ENCODE measurements around the gene CNGA4.

CNGA4 gene

GRCh38 chr11:6210274-6210955, 28.5 kb upstream of the CNGA4 start:
- Mint-ChIP-seq H3K36me3 (ENCODE audit: low read depth) (peaks cover 13% of the 10 kb centered on the region), H3K9me3 (no peaks in the 10 kb centered on the region), H3K27me3 (no peaks in the 10 kb centered on the region), H3K4me1 (ENCODE audit: low read depth) (no peaks in the 10 kb centered on the region), H3K27ac (no peak overlapping the region), H3K4me3 (no peak overlapping the region)

- H3K4me1 Mint-ChIP-seq (ENCODE audit: low read depth), result no peaks in the 10 kb centered on the region
- peaks cover 31% of the 10 kb centered on the region for H3K36me3 Mint-ChIP-seq (ENCODE audit: low read depth)
- H3K27ac Mint-ChIP-seq, result no peak overlapping the region
- H3K4me3 Mint-ChIP-seq, result no peak overlapping the region
- no peaks in the 10 kb centered on the region for H3K9me3 Mint-ChIP-seq
- no peaks in the 10 kb centered on the region for H3K27me3 Mint-ChIP-seq
Observed at GRCh38 chr11:6214530-6214929, 24.4 kb upstream of the CNGA4 start.

- Mint-ChIP-seq H3K4me1 (ENCODE audit: low read depth) (no peaks in the 10 kb centered on the region), H3K27ac (no peak overlapping the region), H3K27me3 (no peaks in the 10 kb centered on the region), H3K4me3 (no peak overlapping the region), H3K9me3 (no peaks in the 10 kb centered on the region), H3K36me3 (ENCODE audit: low read depth) (peaks cover 42% of the 10 kb centered on the region)
Observed at GRCh38 chr11:6216501-6216900, 22.4 kb upstream of the CNGA4 start.

- Mint-ChIP-seq H3K27me3 (no peaks in the 10 kb centered on the region), H3K4me3 (no peak overlapping the region), H3K36me3 (ENCODE audit: low read depth) (peaks cover 51% of the 10 kb centered on the region), H3K9me3 (no peaks in the 10 kb centered on the region), H3K27ac (no peak overlapping the region), H3K4me1 (ENCODE audit: low read depth) (no peaks in the 10 kb centered on the region)
Observed at GRCh38 chr11:6217722-6218121, 21.2 kb upstream of the CNGA4 start.

- H3K27me3 Mint-ChIP-seq, result no peaks in the 10 kb centered on the region
- no peaks in the 10 kb centered on the region for H3K4me1 Mint-ChIP-seq (ENCODE audit: low read depth)
- H3K27ac Mint-ChIP-seq, result no peak overlapping the region
- no peaks in the 10 kb centered on the region for H3K9me3 Mint-ChIP-seq
- H3K36me3 Mint-ChIP-seq (ENCODE audit: low read depth), result peaks cover 51% of the 10 kb centered on the region
- no peak overlapping the region for H3K4me3 Mint-ChIP-seq
Observed at GRCh38 chr11:6219359-6219758, 19.5 kb upstream of the CNGA4 start.

- Mint-ChIP-seq H3K36me3 (ENCODE audit: low read depth) (peaks cover 42% of the 10 kb centered on the region), H3K27ac (no peak overlapping the region), H3K9me3 (no peaks in the 10 kb centered on the region), H3K4me1 (ENCODE audit: low read depth) (peaks cover 24% of the 10 kb centered on the region), H3K27me3 (no peaks in the 10 kb centered on the region), H3K4me3 (no peak overlapping the region)
Observed at GRCh38 chr11:6223854-6224253, 15.0 kb upstream of the CNGA4 start.

- Mint-ChIP-seq H3K36me3 (ENCODE audit: low read depth) (peaks cover 37% of the 10 kb centered on the region), H3K27me3 (no peaks in the 10 kb centered on the region), H3K27ac (no peak overlapping the region), H3K4me3 (no peak overlapping the region), H3K9me3 (no peaks in the 10 kb centered on the region), H3K4me1 (ENCODE audit: low read depth) (peaks cover 30% of the 10 kb centered on the region)
Observed at GRCh38 chr11:6224421-6224820, 14.5 kb upstream of the CNGA4 start.

GRCh38 chr11:6225024-6225423, 13.9 kb upstream of the CNGA4 start:
- Mint-ChIP-seq H3K27ac (peak overlapping the region; percentile 8), H3K4me1 (ENCODE audit: low read depth) (peaks cover 36% of the 10 kb centered on the region), H3K9me3 (no peaks in the 10 kb centered on the region), H3K27me3 (no peaks in the 10 kb centered on the region), H3K4me3 (no peak overlapping the region), H3K36me3 (ENCODE audit: low read depth) (peaks cover 31% of the 10 kb centered on the region)

- H3K4me1 Mint-ChIP-seq (ENCODE audit: low read depth), result peaks cover 45% of the 10 kb centered on the region
- H3K27me3 Mint-ChIP-seq, result no peaks in the 10 kb centered on the region
- H3K9me3 Mint-ChIP-seq, result no peaks in the 10 kb centered on the region
- H3K36me3 Mint-ChIP-seq (ENCODE audit: low read depth), result peaks cover 25% of the 10 kb centered on the region
- no peak overlapping the region for H3K4me3 Mint-ChIP-seq
- no peak overlapping the region for H3K27ac Mint-ChIP-seq
Observed at GRCh38 chr11:6225896-6226295, 13.0 kb upstream of the CNGA4 start.

- no peak overlapping the region for H3K4me3 Mint-ChIP-seq
- H3K9me3 Mint-ChIP-seq, result no peaks in the 10 kb centered on the region
- H3K36me3 Mint-ChIP-seq (ENCODE audit: low read depth), result peaks cover 16% of the 10 kb centered on the region
- H3K27me3 Mint-ChIP-seq, result no peaks in the 10 kb centered on the region
- no peak overlapping the region for H3K27ac Mint-ChIP-seq
- H3K4me1 Mint-ChIP-seq (ENCODE audit: low read depth), result peaks cover 56% of the 10 kb centered on the region
Observed at GRCh38 chr11:6228520-6228919, 10.4 kb upstream of the CNGA4 start.

GRCh38 chr11:6229911-6230310, 9.0 kb upstream of the CNGA4 start:
- peaks cover 63% of the 10 kb centered on the region for H3K4me1 Mint-ChIP-seq (ENCODE audit: low read depth)
- no peak overlapping the region for H3K27ac Mint-ChIP-seq
- no peaks in the 10 kb centered on the region for H3K27me3 Mint-ChIP-seq
- H3K4me3 Mint-ChIP-seq, result no peak overlapping the region
- no peaks in the 10 kb centered on the region for H3K9me3 Mint-ChIP-seq
- H3K36me3 Mint-ChIP-seq (ENCODE audit: low read depth), result peaks cover 13% of the 10 kb centered on the region

GRCh38 chr11:6232899-6233298, 6.0 kb upstream of the CNGA4 start:
- Mint-ChIP-seq H3K27me3 (no peaks in the 10 kb centered on the region), H3K9me3 (no peaks in the 10 kb centered on the region), H3K4me1 (ENCODE audit: low read depth) (peaks cover 47% of the 10 kb centered on the region), H3K36me3 (ENCODE audit: low read depth) (peaks cover 5% of the 10 kb centered on the region), H3K27ac (no peak overlapping the region), H3K4me3 (peak overlapping the region; percentile 98)

GRCh38 chr11:6233984-6234386, 4.9 kb upstream of the CNGA4 start:
- Mint-ChIP-seq H3K9me3 (no peaks in the 10 kb centered on the region), H3K4me1 (ENCODE audit: low read depth) (peaks cover 42% of the 10 kb centered on the region)

GRCh38 chr11:6234387-6235107, 4.3 kb upstream of the CNGA4 start, which contains the start of gene FHIP1B:
Gene FHIP1B (minus strand): TSS chr11:6234636. CDS start chr11:6224516, 10,120 bp downstream.
- Mint-ChIP-seq H3K9me3 (no peaks in the 10 kb centered on the region), H3K27ac (peak within 1 kb of the TSS; percentile 90), H3K27me3 (no peaks in the 10 kb centered on the region), H3K4me1 (ENCODE audit: low read depth) (peaks cover 36% of the 10 kb centered on the region), H3K4me3 (peak within 1 kb of the TSS; percentile 98), H3K36me3 (ENCODE audit: low read depth) (peaks cover 5% of the 10 kb centered on the region)

More at GRCh38 chr11:6233984-6234386, 4.9 kb upstream of the CNGA4 start:
- Mint-ChIP-seq H3K27me3 (no peaks in the 10 kb centered on the region), H3K36me3 (ENCODE audit: low read depth) (peaks cover 5% of the 10 kb centered on the region), H3K27ac (peak overlapping the region; percentile 90), H3K4me3 (peak overlapping the region; percentile 98)

- H3K27me3 Mint-ChIP-seq, result peaks cover 4% of the 10 kb centered on the region
Observed at GRCh38 chr11:6237266-6237665, 1.6 kb upstream of the CNGA4 start.

More at GRCh38 chr11:6237266-6237665, 1.6 kb upstream of the CNGA4 start:
- H3K36me3 Mint-ChIP-seq (ENCODE audit: low read depth), result no peaks in the 10 kb centered on the region
- H3K27ac Mint-ChIP-seq, result no peak overlapping the region
- peaks cover 19% of the 10 kb centered on the region for H3K4me1 Mint-ChIP-seq (ENCODE audit: low read depth)
- no peaks in the 10 kb centered on the region for H3K9me3 Mint-ChIP-seq
- H3K4me3 Mint-ChIP-seq, result no peak overlapping the region
